ENCODE data around the gene VIPR1.

Gene VIPR1

DNA sequence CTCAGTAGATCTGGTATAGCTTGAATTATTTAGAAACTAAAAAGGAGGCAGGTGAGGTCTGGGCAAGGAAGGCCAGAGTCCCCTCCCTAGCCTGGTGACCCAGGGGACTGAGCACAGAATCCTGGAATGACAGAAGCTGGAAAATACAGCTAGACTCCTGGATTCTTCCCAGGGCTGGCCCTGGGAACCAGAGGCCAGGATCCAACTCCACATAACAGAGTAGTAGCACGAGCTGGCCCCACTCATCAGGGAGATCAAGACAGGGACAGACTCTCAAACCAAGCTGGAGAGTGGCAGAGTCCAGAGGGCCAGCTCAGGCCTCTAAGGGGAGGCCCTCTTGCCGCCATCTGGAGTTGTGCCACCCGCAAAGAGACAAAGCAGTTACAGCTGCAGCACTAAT, 10.7 kb downstream of the VIPR1 start:
- DNase-seq = no peak

DNA sequence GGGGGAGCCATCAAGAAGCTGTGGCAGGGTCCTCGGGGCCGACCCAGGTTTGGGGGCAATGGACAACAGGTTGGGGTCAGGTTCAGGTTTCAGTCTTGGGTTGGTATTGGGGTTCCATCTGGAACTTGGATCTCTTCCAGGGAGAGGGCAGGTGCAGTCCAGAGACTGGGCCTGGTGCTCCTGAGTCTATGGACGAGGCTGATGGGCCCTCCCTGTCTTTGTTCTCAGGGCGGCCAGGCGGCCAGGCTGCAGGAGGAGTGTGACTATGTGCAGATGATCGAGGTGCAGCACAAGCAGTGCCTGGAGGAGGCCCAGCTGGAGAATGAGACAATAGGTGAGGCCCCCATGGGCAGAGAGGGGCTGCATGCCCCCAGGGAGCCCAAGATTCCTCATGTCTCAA, 11.1 kb downstream of the VIPR1 start:
- DNase-seq = no peak

DNA sequence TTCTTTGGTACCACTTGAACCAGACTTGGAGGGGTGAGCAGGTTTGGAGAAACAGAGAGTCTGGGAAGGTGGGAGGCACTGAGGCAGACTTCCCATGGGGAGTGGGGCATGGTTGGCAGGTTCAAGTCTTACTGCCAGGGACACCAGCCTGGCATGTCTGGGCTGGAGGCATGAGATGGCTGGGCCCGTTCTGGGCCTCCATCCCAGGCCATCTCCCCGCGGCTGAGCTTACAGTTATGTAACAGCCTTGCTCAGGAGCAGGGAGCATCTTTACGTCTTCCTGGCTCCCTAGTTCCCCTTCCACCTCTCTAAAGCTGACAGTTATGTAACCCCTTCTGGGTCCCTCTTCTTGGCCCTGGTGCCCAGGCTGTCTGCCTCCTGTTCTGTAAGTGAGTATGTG, 12.4 kb downstream of the VIPR1 start:
- DNase-seq = no peak

DNA sequence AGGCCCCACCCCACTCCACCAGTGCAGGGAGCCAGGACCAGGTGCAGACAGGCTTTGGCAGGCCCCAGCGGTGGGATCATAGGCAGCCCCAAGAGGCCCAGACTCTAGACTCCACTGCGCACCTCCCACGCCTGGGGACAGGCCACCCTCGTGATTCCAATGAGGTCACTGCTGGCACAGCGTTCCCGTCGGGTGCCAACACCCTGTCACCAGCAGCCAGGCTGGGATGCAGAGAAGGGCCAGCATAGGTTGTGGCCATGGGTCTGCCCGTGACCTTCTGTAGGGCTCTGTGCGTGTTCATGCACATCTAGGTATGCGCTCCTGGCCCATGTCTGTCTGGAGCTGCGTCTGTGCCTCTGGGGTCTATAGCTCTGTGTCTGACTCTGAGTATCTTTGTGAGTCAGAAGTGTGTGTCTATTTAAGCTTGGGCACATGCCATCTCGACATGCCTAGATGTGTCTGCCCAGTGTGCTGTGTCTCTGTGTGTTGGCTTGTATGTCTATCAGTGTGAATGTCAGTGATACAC, 13.0 kb downstream of the VIPR1 start:
- no peak for DNase-seq

DNA sequence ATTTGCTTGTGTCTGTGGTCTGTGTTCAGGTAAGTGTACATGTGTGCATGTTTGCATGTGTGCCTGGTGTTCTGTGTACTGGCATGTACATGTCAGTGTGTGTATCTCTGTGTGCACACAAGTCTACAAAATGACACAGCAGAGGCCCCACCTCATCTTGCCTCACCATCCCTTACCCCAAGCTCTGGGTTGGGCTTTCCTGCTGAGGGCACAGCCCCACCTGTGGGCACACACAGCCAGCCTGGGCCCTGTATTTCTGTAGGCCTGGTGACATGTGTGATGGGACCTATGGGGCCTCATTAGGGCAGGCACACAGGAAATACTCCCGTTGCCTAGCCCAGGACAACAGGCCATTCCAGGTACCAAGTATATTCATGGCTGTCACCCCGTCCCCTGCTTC, 13.5 kb downstream of the VIPR1 start:
- no peak for DNase-seq

DNA sequence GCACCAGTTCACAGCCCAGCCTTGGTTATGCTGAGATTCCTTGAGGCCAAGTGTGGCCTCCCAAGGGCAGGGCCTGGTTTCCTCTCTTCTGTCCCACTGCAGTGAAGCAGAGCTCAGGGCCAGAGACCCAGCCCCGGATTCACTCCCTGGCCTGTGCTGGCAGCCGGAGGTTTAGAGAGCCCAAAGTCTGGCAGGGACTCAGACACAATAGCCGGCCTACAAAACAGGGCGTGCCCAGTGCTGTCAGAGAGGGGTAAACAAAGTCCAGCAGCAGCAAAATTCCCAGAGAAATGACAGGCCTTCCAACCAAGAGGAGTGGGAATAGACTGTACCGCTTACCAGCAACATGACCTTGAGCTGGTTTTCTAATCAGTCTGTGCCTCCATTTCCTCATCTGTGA, 14.0 kb downstream of the VIPR1 start:
- no peak for DNase-seq

DNA sequence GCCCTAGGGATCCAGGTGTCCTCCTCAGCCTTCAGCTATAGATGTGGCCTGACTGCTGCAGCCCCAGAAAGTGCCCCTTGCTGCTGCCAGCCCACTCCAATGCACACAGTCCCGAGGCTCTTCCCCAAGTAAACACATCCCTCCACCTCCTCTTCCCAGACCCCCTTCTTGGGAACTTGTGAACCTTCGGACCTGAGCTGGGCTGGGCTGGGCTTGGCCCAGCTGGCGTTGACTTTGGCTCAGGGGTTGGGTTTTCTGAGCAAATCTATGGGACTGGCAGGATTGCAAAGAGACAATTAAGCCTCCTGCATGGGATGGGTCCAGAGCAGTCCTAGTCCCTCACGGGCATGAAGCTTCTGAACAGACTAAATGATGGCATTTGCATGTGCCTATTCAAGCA, 14.7 kb downstream of the VIPR1 start:
- no peak for DNase-seq

DNA sequence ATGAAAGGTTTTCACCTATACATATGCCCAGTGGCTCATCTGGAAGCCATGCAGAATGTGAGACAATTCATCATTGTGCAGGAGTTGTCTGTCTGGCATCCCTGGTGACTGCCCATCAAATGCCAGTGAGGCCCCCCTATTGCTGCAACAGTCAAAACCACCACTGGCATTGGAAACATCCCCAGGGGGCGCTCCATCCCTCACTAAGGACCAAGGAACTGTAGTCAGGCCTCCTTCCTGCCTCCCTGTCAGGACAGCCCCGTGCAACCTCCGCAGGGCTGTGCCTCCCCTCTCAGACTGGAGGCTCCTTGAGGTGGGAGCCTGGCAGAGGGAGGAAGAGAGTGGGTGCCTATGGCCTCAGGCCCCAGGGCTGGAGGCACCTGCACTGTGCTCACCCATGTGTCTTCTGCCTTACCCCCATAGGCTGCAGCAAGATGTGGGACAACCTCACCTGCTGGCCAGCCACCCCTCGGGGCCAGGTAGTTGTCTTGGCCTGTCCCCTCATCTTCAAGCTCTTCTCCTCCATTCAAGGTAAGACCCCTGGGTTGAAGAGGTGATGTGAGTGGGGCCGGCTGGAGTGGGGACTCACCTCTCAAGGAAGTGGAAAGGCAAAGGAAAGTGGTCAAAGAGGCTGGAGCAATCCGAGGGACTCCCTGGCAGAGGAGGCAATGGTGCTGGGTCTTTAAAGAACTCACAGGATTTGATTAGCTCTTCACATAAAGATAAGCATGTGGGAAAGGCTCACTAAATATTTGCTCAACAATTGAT, 16.5 kb downstream of the VIPR1 start:
- DNase-seq = no peak

DNA sequence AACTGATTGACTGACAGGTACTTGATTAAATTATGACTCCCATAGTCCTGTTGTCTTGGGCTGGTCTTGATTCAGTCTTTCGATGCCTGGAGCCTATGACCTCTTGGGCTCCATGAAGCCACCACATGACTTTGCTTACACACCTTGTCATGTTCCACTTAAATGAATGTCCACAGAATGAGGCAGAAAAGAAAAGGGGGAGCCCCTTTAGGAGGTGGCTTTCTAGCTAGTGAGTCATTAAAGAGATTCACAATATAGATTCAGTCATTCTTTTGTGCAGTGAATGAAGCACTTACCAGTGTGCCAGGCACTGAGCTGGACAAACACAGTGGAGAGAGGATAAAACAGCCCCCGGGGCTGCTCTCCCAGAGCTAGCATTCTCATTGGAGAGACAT, 17.1 kb downstream of the VIPR1 start:
- no peak for DNase-seq

DNA sequence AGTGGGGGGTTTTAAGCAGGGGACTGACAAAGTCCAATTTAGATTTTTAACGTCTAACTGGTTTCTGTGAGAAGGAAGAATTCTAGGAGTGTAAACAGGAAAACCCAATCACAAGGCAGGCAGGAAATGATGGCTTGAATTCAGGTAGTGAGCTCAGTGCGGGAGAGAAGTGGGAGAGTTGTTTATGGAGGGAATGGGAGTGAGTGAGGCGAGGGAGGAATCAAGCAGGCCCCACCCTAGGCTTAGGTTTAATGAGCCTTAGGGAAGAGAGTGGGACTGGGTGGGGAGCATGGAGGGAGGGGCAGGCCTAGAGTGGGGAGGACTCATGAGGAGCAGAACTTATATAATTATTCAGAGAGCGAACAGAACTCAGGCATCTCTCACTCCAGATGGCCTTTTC, 17.9 kb downstream of the VIPR1 start:
- no peak for DNase-seq

DNA sequence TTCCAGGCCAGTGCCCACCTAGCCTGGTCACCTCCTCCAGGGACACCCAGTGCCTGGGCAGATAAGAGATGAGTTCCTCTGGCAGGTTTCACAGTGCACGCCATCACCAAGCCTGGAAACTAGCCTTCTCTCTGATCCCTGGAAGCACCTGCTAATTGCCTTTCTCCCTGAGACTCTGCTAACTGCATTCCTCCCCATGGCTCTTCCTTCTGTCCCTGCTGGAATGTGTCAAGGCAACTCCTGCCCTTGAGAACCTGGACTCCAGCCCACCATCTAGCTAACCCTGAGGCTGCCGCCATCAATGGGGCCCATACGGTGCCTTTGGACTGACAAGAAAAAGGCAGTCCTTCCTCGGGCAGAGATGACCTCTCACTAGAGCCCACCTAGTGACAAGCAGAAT, 18.5 kb downstream of the VIPR1 start:
- no peak for DNase-seq

DNA sequence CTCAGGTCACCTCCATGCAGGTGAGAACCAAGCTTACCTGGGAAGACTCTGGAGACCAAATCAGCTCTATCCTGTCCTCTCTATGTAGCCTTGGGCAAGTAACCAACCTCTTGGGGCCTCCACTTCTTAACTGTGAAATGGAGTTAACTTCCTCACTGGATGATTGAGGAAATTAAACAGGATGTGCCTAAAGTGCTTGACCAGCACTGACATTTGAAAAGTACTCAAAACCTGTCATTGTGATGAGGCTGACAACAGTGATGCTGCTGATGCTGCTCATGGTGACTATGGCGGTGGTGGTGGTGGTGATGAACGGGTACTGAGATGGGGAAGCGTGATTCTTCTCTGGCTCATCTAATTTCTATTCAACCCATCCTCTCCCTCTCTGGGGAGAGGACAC, 22.3 kb downstream of the VIPR1 start:
- no peak for DNase-seq

DNA sequence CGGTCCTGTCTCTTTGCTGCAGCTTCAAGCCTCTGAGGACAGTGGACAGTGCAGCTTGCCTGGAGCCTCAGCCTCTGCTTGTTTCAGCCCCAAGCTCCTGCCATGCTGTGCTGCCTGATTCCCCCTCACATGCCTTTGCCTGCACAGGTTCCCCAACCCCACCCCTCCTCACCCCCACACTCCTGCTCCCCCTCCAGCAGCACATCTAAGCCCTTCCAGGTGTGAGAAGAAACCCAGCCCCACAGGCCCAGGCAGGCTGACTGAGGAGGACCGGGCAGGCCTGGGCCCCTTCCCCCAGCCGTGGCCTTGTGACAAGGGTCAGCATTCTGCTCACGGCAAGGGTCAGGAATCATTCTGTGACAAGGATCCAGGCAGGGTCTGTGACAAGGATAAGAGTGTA, 22.8 kb downstream of the VIPR1 start:
- DNase-seq = no peak

DNA sequence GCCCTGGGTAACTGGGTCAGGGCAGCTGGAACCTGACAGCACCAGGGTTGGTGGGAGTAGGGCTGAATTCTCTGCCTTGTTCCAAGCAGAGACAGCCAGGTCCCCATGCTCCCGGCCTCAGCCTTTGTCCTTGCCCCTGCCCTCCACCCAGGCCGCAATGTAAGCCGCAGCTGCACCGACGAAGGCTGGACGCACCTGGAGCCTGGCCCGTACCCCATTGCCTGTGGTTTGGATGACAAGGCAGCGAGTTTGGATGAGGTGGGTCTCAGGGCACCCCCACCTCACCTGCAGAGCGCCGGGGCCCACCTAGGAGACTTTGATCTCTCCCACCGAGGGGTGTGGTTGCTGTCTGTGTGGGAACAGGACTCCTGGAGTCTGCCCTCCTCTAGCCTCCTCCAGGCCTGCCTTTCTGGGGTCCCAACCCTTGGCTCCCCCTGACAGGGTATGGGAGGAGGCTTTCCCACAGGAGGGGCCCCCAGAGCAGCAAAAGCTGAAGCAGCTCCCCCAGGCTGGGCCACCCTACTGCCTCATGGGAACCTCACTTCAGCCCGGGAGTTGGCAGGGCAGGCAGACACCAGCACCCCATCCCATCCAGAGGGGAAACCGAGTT, 23.4 kb downstream of the VIPR1 start:
- no peak for DNase-seq

DNA sequence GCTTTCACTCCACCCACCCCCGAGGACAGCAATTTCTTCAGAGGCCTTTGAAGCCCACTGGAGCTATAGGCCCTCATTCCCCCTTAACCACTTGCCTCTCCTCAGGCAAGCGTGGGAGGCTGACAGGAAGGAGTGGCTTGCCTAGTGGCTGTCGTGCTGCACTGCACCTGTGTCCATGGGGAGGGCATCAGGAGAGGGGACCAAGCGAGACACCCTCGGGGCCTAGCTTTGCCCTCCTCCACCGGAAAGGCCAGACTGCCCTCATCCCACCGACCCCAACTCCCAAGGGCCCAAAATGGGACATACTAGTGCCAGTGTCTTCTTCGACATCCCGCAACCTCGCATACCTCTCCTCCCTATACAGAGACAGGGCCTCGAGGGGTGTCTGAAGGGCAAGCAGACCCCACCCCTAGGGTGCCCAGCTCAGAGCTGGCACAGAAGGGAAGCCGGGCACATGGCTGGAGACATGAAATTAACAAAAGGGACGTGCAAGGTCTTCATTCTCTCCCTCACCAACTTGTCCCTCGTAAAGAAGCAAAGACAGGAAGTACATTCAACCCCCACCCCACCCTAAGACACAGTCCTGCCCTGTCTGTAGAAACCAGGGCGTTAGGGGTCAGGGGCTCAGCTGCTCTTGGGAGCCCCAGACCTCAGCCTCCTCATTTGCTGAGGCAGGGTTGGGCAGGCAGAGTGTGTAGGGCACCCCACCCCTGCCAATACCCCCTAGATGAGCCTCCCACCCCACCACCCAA, 24.3 kb downstream of the VIPR1 start:
- DNase-seq = no peak

DNA sequence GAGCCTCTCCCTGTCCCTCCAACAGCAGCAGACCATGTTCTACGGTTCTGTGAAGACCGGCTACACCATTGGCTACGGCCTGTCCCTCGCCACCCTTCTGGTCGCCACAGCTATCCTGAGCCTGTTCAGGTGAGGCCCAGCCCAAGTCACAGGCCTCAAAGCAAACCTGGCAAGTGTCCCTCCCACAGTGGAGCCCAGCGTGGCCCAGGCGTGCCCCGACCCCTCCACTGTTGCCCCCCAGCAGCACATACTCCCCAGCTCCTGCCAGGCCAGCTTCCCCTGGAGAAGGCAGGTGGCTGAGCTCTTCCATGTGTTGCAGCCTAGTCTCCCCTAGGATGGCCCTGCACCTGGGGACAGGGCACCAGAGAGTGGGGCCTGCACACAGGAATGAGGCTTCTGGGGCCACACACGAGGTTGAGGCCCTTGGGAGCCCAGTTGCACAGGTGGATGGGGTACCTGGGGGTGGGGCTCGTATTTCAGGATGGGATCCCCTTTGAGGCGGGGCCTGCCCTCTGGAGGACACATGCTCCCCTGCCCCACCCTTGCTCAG, 25.0 kb downstream of the VIPR1 start:
- DNase-seq = no peak

DNA sequence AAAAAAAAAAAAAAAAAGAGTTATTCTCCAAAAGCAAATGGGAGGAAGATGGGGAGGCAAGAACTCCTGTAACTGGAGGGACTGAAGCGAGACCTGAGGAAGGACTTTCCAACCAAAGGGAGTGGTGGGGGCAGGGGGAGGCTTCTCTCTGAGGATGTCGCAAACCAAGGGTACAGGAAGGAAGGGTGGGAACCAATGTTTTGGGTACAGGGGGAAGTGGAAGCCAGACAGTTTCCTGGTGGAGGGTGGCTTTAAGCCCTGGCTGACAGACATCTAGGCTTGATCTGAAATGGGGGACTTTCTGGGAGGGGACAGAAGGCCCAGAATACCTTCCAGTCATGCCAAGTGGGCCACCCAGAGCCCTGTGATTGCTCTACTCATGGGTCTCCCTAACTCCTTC, 27.0 kb downstream of the VIPR1 start:
- no peak for DNase-seq

DNA sequence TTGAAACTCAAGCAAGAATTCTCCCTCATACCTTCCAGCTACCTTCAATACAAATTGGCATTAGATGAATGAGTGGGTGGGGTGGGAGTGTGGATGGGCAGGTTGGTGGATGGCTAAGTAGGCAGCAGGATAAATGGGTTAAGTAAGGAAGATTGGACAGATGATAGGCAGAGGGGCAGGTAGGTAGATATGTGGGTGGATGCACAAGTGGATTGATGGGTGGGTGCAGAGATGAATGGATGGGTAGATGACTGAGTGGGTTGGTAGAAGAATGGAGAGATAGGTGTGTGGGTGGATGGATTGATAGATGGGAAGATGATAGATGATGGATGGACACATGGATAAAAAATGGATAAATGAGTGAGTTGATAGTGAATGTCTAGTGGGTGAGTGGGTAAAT, 27.6 kb downstream of the VIPR1 start:
- DNase-seq = no peak

DNA sequence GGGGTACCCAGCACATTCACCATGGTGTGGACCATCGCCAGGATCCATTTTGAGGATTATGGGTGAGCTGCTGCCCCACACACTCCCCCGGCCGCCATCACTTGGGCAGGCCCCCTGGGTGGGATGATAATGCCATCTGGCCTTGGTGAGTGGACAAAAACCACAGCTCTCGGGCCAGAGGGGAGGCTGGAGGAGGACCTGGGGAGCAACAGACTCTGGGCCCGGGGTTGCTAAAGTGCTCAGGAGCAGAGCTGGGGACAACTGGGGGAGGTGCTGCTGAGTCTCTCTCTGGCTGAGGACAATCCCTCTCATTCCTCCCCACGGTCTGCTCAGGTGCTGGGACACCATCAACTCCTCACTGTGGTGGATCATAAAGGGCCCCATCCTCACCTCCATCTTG, 29.0 kb downstream of the VIPR1 start:
- DNase-seq = no peak

DNA sequence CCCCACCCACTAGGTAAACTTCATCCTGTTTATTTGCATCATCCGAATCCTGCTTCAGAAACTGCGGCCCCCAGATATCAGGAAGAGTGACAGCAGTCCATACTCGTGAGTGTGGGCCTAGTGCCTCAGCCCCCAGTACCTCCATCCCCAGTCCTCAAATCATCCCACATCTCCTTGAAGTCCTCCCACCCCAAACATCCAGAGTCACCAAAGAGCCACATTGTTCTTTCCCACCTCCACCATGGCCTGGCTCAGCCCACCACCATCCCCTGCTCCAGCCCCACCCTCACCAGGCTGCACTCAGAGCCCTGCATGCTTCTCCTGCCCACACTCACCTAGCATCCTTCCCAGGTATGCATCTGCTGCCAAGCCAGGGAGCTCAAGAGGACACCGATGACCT, 29.8 kb downstream of the VIPR1 start:
- DNase-seq = no peak

DNA sequence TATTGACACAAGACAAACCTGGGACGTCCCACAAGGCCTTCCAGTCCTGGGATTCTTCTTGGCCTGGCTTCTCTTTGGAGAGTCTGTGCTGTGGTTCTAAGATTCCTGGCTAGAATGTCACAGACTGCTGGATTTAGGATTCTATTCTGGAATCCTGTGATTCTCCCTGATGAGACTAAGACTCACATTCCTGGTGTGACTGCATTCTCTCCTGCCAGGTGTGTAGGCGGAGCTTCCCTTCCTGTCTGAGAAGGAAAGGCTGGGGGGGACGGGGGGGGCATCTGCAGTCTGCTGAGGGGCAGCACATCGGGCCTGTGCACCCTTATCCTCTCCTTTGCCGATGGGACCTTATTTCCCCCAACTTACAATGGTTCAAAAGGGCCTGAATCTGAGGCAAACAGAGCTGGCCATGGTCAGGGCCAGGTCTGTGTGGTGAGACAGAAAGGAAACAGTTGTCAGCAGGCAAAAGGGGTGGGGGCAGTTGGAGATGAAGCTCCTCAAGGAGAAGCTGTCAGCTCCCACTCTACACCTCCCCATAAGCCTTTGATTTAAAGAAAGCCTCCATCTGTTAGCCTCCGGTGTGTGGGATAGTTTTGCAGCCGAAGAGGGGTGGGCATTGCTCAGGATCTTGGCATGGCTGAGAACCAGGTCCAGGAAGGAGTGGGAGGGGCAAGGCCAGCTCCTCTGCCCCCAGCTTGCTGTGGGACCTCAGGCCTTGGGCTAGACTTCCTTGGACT, 30.9 kb downstream of the VIPR1 start:
- no peak for DNase-seq

DNA sequence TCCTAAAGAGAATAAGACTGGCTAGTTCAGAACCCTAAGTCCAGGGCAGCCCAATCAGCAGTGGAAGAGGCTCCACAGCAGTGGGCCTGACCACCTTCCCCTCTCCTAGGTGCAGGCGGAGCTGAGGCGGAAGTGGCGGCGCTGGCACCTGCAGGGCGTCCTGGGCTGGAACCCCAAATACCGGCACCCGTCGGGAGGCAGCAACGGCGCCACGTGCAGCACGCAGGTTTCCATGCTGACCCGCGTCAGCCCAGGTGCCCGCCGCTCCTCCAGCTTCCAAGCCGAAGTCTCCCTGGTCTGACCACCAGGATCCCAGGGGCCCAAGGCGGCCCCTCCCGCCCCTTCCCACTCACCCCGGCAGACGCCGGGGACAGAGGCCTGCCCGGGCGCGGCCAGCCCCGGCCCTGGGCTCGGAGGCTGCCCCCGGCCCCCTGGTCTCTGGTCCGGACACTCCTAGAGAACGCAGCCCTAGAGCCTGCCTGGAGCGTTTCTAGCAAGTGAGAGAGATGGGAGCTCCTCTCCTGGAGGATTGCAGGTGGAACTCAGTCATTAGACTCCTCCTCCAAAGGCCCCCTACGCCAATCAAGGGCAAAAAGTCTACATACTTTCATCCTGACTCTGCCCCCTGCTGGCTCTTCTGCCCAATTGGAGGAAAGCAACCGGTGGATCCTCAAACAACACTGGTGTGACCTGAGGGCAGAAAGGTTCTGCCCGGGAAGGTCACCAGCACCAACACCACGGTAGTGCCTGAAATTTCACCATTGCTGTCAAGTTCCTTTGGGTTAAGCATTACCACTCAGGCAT, 33.7 kb downstream of the VIPR1 start:
- DNase-seq = peak; percentile 12

All from NCI-H526 treated with DMSO at 0.1 percent for 48 hours (cell line).